Type B pancreatic cell (in vitro differentiated cells): Measurements from ENCODE around the gene CNOT6L. TPM values are rescaled to one million over a fixed set of nuclear protein-coding genes. Genes with fewer than 3 reads are reported as not detected.
"Not testable (repeated sequence)": the region's sequence is repeated elsewhere in the genome, so short reads cannot be mapped to it uniquely, and the experiment has no call there.

ENCODE experiments used
- DNase-seq: peaks from one replicate; pipeline ENCODE4 v3.0.0; 2021; ENCODE audit warnings: mixed read lengths; ENCODE audit not compliant: unreplicated experiment; ENCODE audit errors: extremely low spot score
- H3K27ac Mint-ChIP-seq: 2 replicates; pipeline ENCODE4 v1.8.0; 2021; ENCODE audit warnings: mild to moderate bottlenecking, mixed read lengths
- H3K27me3 Mint-ChIP-seq: 2 replicates; pipeline ENCODE4 v1.8.0; 2021; ENCODE audit warnings: mixed read lengths
- H3K36me3 Mint-ChIP-seq: 2 replicates; pipeline ENCODE4 v1.8.0; 2021; ENCODE audit warnings: mixed read lengths
- H3K4me1 Mint-ChIP-seq: one replicate; pipeline ENCODE4 v1.8.0; 2021; ENCODE audit warnings: mixed read lengths; ENCODE audit not compliant: unreplicated experiment
- H3K4me3 Mint-ChIP-seq: 2 replicates; pipeline ENCODE4 v1.8.0; 2021; ENCODE audit warnings: mild to moderate bottlenecking, mixed read lengths
- H3K9me3 Mint-ChIP-seq: 2 replicates; pipeline ENCODE4 v1.8.0; 2021; ENCODE audit warnings: mixed read lengths
- total RNA-seq: library from RNA; stranded (reverse); gene quantifications from 2 replicates; pipeline ENCODE4 v1.2.1, GENCODE V29; 2021; ENCODE audit warnings: low replicate concordance
- TF ChIP-seq, protein P1 (sequence below): fragments of 200-600 bp; sonication (generic); conservative IDR thresholded peaks from 2 replicates; pipeline ENCODE4 v1.5.0; 2021; ENCODE audit warnings: antibody characterized with exemption, mild to moderate bottlenecking

The CNOT6L gene
- total RNA-seq, 1 donor from 2014 or later: 30.0 TPM

DNA sequence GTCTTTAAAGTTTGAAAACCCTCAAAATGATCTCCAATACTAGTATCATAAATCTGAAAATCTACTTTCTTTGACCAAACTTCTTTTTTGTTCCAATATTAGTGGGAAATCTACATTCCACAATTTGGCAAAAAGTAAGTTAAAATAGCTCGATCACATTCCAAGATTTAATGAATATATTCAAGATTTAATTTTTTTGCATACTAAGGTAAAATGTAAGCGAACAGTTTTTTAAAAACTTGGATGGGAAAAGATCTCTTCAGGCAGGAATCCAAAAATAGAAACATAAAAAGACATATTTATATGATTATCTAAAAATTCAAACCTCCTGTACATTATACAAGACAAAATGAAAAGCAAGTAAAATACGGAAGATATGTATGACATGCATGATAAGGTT is 31.2 kb downstream of the CNOT6L start:
- DNase-seq: no peak
- TF ChIP-seq, protein P1, sequence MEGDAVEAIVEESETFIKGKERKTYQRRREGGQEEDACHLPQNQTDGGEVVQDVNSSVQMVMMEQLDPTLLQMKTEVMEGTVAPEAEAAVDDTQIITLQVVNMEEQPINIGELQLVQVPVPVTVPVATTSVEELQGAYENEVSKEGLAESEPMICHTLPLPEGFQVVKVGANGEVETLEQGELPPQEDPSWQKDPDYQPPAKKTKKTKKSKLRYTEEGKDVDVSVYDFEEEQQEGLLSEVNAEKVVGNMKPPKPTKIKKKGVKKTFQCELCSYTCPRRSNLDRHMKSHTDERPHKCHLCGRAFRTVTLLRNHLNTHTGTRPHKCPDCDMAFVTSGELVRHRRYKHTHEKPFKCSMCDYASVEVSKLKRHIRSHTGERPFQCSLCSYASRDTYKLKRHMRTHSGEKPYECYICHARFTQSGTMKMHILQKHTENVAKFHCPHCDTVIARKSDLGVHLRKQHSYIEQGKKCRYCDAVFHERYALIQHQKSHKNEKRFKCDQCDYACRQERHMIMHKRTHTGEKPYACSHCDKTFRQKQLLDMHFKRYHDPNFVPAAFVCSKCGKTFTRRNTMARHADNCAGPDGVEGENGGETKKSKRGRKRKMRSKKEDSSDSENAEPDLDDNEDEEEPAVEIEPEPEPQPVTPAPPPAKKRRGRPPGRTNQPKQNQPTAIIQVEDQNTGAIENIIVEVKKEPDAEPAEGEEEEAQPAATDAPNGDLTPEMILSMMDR: no peak
- peaks cover 4% of the 10 kb centered on the region for H3K4me1 Mint-ChIP-seq
- no peaks in the 10 kb centered on the region for H3K27me3 Mint-ChIP-seq
- no peaks in the 10 kb centered on the region for H3K36me3 Mint-ChIP-seq
- no peak overlapping the region for H3K27ac Mint-ChIP-seq
- no peak overlapping the region for H3K4me3 Mint-ChIP-seq
- no peaks in the 10 kb centered on the region for H3K9me3 Mint-ChIP-seq

DNA sequence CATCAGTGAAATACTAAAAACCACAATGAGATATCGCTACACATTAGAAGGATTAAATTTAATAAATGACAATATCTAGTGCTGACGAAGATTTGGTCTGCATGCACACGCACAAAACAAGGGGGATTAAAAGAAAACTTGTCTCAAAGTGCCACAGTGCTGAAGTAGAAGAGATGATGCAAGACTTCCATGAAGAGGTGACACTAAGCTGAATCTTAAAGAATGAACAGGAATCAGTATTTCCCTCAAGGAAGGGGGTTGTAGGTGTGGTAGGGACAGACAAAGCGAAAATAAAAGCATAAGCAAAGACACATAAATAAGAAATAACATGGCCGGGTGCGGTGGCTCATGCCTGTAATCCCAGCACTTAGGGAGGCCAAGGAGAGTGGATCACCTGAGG is 33.5 kb downstream of the CNOT6L start:
- Mint-ChIP-seq H3K27me3 (no peaks in the 10 kb centered on the region), H3K27ac (no peak overlapping the region), H3K36me3 (no peaks in the 10 kb centered on the region), H3K9me3 (no peaks in the 10 kb centered on the region), H3K4me1 (peaks cover 12% of the 10 kb centered on the region), H3K4me3 (no peak overlapping the region)
- TF ChIP-seq, protein P1: no peak
- no peak for DNase-seq

DNA sequence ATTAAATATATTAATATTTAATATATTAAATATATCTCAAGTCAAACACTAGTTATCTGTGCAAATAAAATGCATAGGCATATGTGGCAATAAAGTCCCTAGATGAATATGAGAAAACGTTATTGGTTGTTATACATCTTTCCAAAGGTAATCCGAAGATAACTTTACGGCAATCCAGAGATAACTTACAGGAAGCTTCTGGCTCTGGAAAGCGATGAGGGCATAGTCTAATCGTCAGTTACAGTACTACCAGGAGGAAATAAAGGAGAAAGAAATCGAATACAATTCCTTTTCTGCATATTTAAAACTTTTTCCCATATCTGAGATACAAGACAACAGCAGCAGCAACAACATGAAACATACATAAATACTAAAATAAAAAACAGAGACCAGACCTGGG is 35.3 kb downstream of the CNOT6L start:
- H3K36me3 Mint-ChIP-seq: no peaks in the 10 kb centered on the region
- H3K9me3 Mint-ChIP-seq: no peaks in the 10 kb centered on the region
- no peak overlapping the region for H3K27ac Mint-ChIP-seq
- H3K4me1 Mint-ChIP-seq: peaks cover 12% of the 10 kb centered on the region
- no peak overlapping the region for H3K4me3 Mint-ChIP-seq
- no peak for DNase-seq
- TF ChIP-seq, protein P1: no peak
- H3K27me3 Mint-ChIP-seq: no peaks in the 10 kb centered on the region

- H3K27ac Mint-ChIP-seq: no peak overlapping the region
- H3K36me3 Mint-ChIP-seq: no peaks in the 10 kb centered on the region
- no peak for DNase-seq
- H3K9me3 Mint-ChIP-seq: no peaks in the 10 kb centered on the region
- peaks cover 12% of the 10 kb centered on the region for H3K4me1 Mint-ChIP-seq
- TF ChIP-seq, protein P1: no peak
- H3K4me3 Mint-ChIP-seq: no peak overlapping the region
- H3K27me3 Mint-ChIP-seq: no peaks in the 10 kb centered on the region
These were observed 36.9 kb downstream of the CNOT6L start for GRCh38 chr4:77782102-77782835.

- not testable (repeated sequence) for H3K27me3 Mint-ChIP-seq, H3K4me3 Mint-ChIP-seq, H3K27ac Mint-ChIP-seq, H3K36me3 Mint-ChIP-seq, H3K9me3 Mint-ChIP-seq, DNase-seq
- peaks cover 20% of the 10 kb centered on the region for H3K4me1 Mint-ChIP-seq
These were observed 38.4 kb downstream of the CNOT6L start for GRCh38 chr4:77780762-77781161.

- Mint-ChIP-seq H3K9me3 (no peaks in the 10 kb centered on the region), H3K4me1 (peaks cover 16% of the 10 kb centered on the region), H3K27me3 (no peaks in the 10 kb centered on the region), H3K36me3 (peaks cover 5% of the 10 kb centered on the region), H3K27ac (no peak overlapping the region), H3K4me3 (no peak overlapping the region)
- DNase-seq: no peak
- TF ChIP-seq, protein P1: no peak
These were observed 41.9 kb downstream of the CNOT6L start for GRCh38 chr4:77777135-77777807.
